GM12878 (cell line): ENCODE results near the gene ROBO1. TPM values are rescaled to one million over a fixed set of nuclear protein-coding genes. Genes with fewer than 3 reads are reported as not detected.

ENCODE experiments used
- ATAC-seq: fragments of 200-7000 bp; cut with Tn5 transposase; 3 replicates; pipeline ENCODE4 v1.9.1; 2020; ENCODE audit warnings: mild to moderate bottlenecking, moderate library complexity
- BruUV-seq: library from RNA; stranded (reverse); fragments of 400-500 nt; replicated peaks from 2 replicates; lab custom pipeline; 2021; lab: Mats Ljungman, UMichigan
- CTCF ChIA-PET: fragments of 300-600 bp; sonication (Branson Sonifier 250); formaldehyde crosslinking; extraction: SDS; loops from one replicate; lab custom pipeline; 2021; ENCODE audit warnings: inconsistent platforms; lab: Yijun Ruan, JAX
- POLR2A ChIA-PET: fragments of 350-600 bp; formaldehyde crosslinking; extraction: SDS; loops from one replicate; lab custom pipeline; 2021; ENCODE audit warnings: inconsistent platforms; lab: Charles Lee
- RAD21 ChIA-PET: fragments of 300-600 bp; sonication (Branson Sonifier 250); formaldehyde crosslinking; loops from one replicate; lab custom pipeline; 2023; ENCODE audit warnings: antibody characterized with exemption; ENCODE audit not compliant: unreplicated experiment; lab: Charles Lee
- SMC1A ChIA-PET: fragments of 300-600 bp; sonication (Branson Sonifier 250); formaldehyde crosslinking; loops from one replicate; lab custom pipeline; 2023; ENCODE audit not compliant: unreplicated experiment, uncharacterized antibody; lab: Charles Lee
- DNase-seq: peaks from one replicate; pipeline ENCODE4 v3.0.0-alpha.2; 2011; ENCODE audit warnings: low read depth, low spot score
- FAIRE-seq: peaks from 3 replicates; lab custom pipeline; 2011; peaks lifted over from hg19 to GRCh38; lab: Jason Lieb, UNC
- H2AFZ ChIP-seq: 2 replicates; pipeline ENCODE4 v1.6.0; 2011; ENCODE audit warnings: low read depth, low read length, control low read depth; ENCODE audit not compliant: control insufficient read depth
- H3K27ac ChIP-seq: 2 replicates; pipeline ENCODE4 v1.5.1; 2011; ENCODE audit warnings: control low read depth; ENCODE audit not compliant: control insufficient read depth, insufficient read depth
- H3K27me3 ChIP-seq, 2 experiments: replicated peaks in 1 of 2; 2 replicates each; pipeline versions ENCODE4 v1.6.0 to v1.6.1; 2011; ENCODE audit warnings: low read length in 1 of 2; ENCODE audit not compliant: control insufficient read depth in 2 of 2, insufficient read depth in 2 of 2
- H3K36me3 ChIP-seq, 2 experiments: 2 replicates each; pipeline ENCODE4 v1.5.1; 2011; ENCODE audit warnings: low read length in 1 of 2; ENCODE audit not compliant: control insufficient read depth in 2 of 2, insufficient read depth in 2 of 2
- H3K4me1 ChIP-seq: 2 replicates; pipeline ENCODE4 v1.6.1; 2011; ENCODE audit warnings: mild to moderate bottlenecking, low read length, moderate library complexity, mixed read lengths; ENCODE audit not compliant: control insufficient read depth, insufficient read depth
- H3K4me2 ChIP-seq: 2 replicates; pipeline ENCODE4 v1.6.0; 2011; ENCODE audit warnings: control low read depth; ENCODE audit not compliant: control insufficient read depth, insufficient read depth
- H3K4me3 ChIP-seq: fragments of 200-600 bp; sonication (generic); 2 replicates; pipeline ENCODE4 v1.5.1; 2016
- H3K79me2 ChIP-seq: 2 replicates; pipeline ENCODE4 v1.6.0; 2011; ENCODE audit warnings: low read length; ENCODE audit not compliant: control insufficient read depth, insufficient read depth
- H3K9ac ChIP-seq: 2 replicates; pipeline ENCODE4 v1.8.0; 2011; ENCODE audit warnings: low read length, control low read depth, mixed read lengths; ENCODE audit not compliant: control insufficient read depth, insufficient read depth
- H3K9me3 ChIP-seq: replicated peaks from 3 replicates; pipeline ENCODE4 v1.5.1; 2011; ENCODE audit warnings: mild to moderate bottlenecking, low read length; ENCODE audit not compliant: control insufficient read depth, insufficient read depth
- H4K20me1 ChIP-seq: 2 replicates; pipeline ENCODE4 v1.6.0; 2011; ENCODE audit not compliant: control insufficient read depth, insufficient read depth
- CUX1 ChIP-seq: IDR thresholded peaks from 2 replicates; pipeline ENCODE4 v1.6.1; 2012; ENCODE audit warnings: improper control_type of control experiment, low read depth, low read length; ENCODE audit not compliant: insufficient replicate concordance
- NFXL1 ChIP-seq: fragments of 450-650 bp; IDR thresholded peaks from 2 replicates; pipeline ENCODE4 v1.6.1; 2017; ENCODE audit warnings: antibody characterized with exemption, mild to moderate bottlenecking, borderline replicate concordance
- NFYB ChIP-seq: IDR thresholded peaks from 2 replicates; pipeline ENCODE4 v1.6.1; 2011; ENCODE audit warnings: low read depth, mild to moderate bottlenecking, low read length, improper control_type of control experiment, moderate library complexity; ENCODE audit not compliant: insufficient read depth
- RCOR1 ChIP-seq: conservative IDR thresholded peaks from 2 replicates; pipeline ENCODE4 v1.6.1; 2012; ENCODE audit warnings: low read depth, low read length, improper control_type of control experiment
- TCF12 ChIP-seq: IDR thresholded peaks from 2 replicates; pipeline ENCODE4 v1.6.1; 2011; ENCODE audit warnings: low read depth, mild to moderate bottlenecking, low read length
- YBX1 ChIP-seq: fragments of 450-650 bp; IDR thresholded peaks from 2 replicates; pipeline ENCODE4 v1.6.1; 2016; ENCODE audit warnings: antibody characterized with exemption
- ZBTB40 ChIP-seq: fragments of 450-650 bp; IDR thresholded peaks from 2 replicates; pipeline ENCODE4 v1.6.1; 2016; ENCODE audit warnings: mild to moderate bottlenecking, moderate library complexity, borderline replicate concordance
- ZNF207 ChIP-seq: fragments of 450-650 bp; IDR thresholded peaks from 2 replicates; pipeline ENCODE4 v1.6.1; 2014; ENCODE audit warnings: antibody characterized with exemption, mild to moderate bottlenecking, borderline replicate concordance
- WGBS: methylation state at CpG from one replicate; pipeline ENCODE4 v1.1.6; 2016; ENCODE audit warnings: low lambda C conversion rate; ENCODE audit not compliant: insufficient replicate concordance, insufficient coverage; ENCODE audit errors: missing lambda C conversion rate; 5-methylcytosine and 5-hydroxymethylcytosine counted together
- in situ Hi-C: fragments of 300-500 bp; cut with MboI; formaldehyde crosslinking; loops from 9 replicates; pipeline ENCODE4 v1.14.3; 2018; ENCODE audit warnings: mixed read lengths
- intact Hi-C: fragments of 100-400 bp; cut with micrococcal nuclease; formaldehyde crosslinking; loops from one replicate; pipeline ENCODE4 v1.14.2; 2022; ENCODE audit not compliant: unreplicated experiment
- polyA plus RNA-seq, 11 experiments: library from polyadenylated mRNA; depleted of rRNA in 4 of 11; unstranded in 6 of 11; stranded (reverse) in 5 of 11; fragments of >200 nt; fragmentation: Nextera tagmentation in 4 of 11; fragmentation: Illumina TruSeq in 1 of 11; extraction: Ambion mirVana in 4 of 11; extraction: Trizol in 1 of 11; gene quantifications; 1 replicate in 1 of 11; 2 replicates in 10 of 11; pipeline versions ENCODE4 v1.2.1 to v1.2.3, GENCODE V29; 2011 to 2016; ENCODE audit warnings: inconsistent platforms in 2 of 11, missing spikeins in 2 of 11, low read depth in 1 of 11
- total RNA-seq, 4 experiments: library from RNA; depleted of rRNA in 3 of 4; stranded (reverse); fragments of >200 nt in 3 of 4; fragmentation: Illumina TruSeq in 1 of 4; extraction: Trizol in 1 of 4; gene quantifications; 2 replicates each; pipeline versions ENCODE4 v1.2.1 to v1.2.3, GENCODE V29; 2013 to 2021

Gene ROBO1
- total and polyA plus RNA-seq, 10 of the 15 experiments (the other 5 are each of a cell fraction or from before 2014, with no cell fraction given): 0.29 to 46.5 (median 1.2) TPM

GRCh38 chr3:79172241-79172640, 595.6 kb downstream of the ROBO1 start:
- intact Hi-C loops: no loop called here
- no TSS peak for BruUV-seq
- 67% methylated on average over 1 of the region's 1 CpG for WGBS
- in situ Hi-C loops: no loop called here
- ChIA-PET POLR2A (no interaction called here), CTCF (no interaction called here), RAD21 (no interaction called here), SMC1A (no interaction called here)
- Histone ChIP-seq H3K36me3 (no peaks in the 10 kb centered on the region), H3K9ac (no peak overlapping the region), H3K27ac (no peak overlapping the region), H3K4me3 (no peak overlapping the region), H3K27me3 (no peaks in the 10 kb centered on the region), H3K4me2 (no peak overlapping the region), H3K79me2 (no peaks in the 10 kb centered on the region), H4K20me1 (no peaks in the 10 kb centered on the region), H3K4me1 (no peaks in the 10 kb centered on the region)
- FAIRE-seq (no peak), ATAC-seq (no peak), DNase-seq (no peak)
- no peak for TF ChIP-seq ZBTB40
- no peak for TF ChIP-seq TCF12
- TF ChIP-seq, all 136 proteins: peak for 0
- no peak overlapping the region for H2AFZ ChIP-seq
- H3K9me3 ChIP-seq: no peaks in the 10 kb centered on the region

- no peak for ATAC-seq
- no TSS peak for BruUV-seq
- H3K9me3 ChIP-seq: no peaks in the 10 kb centered on the region
- WGBS: 35% methylated on average over 1 of the region's 1 CpG
- RAD21 ChIA-PET: no interaction called here
- SMC1A ChIA-PET: interaction anchor here (1.2 kb wide), 1 partner anchor 14 kb away, joined by 3 read pairs; no protein-coding TSS in a partner anchor
- POLR2A ChIA-PET: no interaction called here
- no peaks in the 10 kb centered on the region for H3K4me1 ChIP-seq
- H3K79me2 ChIP-seq: no peaks in the 10 kb centered on the region
- H3K27ac ChIP-seq: no peak overlapping the region
- in situ Hi-C loops: no loop called here
- intact Hi-C loops: no loop called here
- no peaks in the 10 kb centered on the region for H3K36me3 ChIP-seq
- CTCF ChIA-PET: no interaction called here
- H2AFZ ChIP-seq: no peak overlapping the region
- H3K4me2 ChIP-seq: no peak overlapping the region
- no peak overlapping the region for H3K4me3 ChIP-seq
- no peak for FAIRE-seq
- H3K27me3 ChIP-seq: no peaks in the 10 kb centered on the region
- H3K9ac ChIP-seq: no peak overlapping the region
- H4K20me1 ChIP-seq: no peaks in the 10 kb centered on the region
- DNase-seq: no peak
- TF ChIP-seq ZNF207 (no peak), RCOR1 (no peak), YBX1 (no peak), CUX1 (no peak), NFYB (no peak), NFXL1 (no peak)
Measured at GRCh38 chr3:79170021-79170420, 597.8 kb downstream of the ROBO1 start.
